Tibial nerve (tissue), 4 donors: ENCODE measurements around the gene CMSS1. TPM values are rescaled to one million over a fixed set of nuclear protein-coding genes. Genes with fewer than 3 reads are reported as not detected.

Source experiments
- DNase-seq, 2 donors: peaks; one replicate each; pipeline ENCODE4 v3.0.0-alpha.2; 2019; ENCODE audit warnings: low spot score in 2 of 2
- H3K27ac ChIP-seq, 4 donors: fragments of 200-600 bp; sonication (generic) in 3 of 4; one replicate each; pipeline ENCODE4 v1.5.1; 2017 to 2019; ENCODE audit warnings: mild to moderate bottlenecking in 1 of 4
- H3K27me3 ChIP-seq, 2 donors: fragments of 200-600 bp; sonication (generic) in 1 of 2; one replicate each; pipeline versions ENCODE4 v1.5.1 to v1.6.0; 2017 to 2019
- H3K36me3 ChIP-seq, 3 donors: fragments of 200-600 bp; sonication (generic); one replicate each; pipeline ENCODE4 v1.5.1; 2018 to 2019
- H3K4me1 ChIP-seq, 4 donors: fragments of 200-600 bp; sonication (generic) in 3 of 4; one replicate each; pipeline ENCODE4 v1.5.1; 2017 to 2019
- H3K4me3 ChIP-seq, 4 donors: fragments of 200-600 bp; sonication (generic) in 3 of 4; one replicate each; pipeline ENCODE4 v1.5.1; 2017 to 2019; ENCODE audit warnings: mild to moderate bottlenecking in 1 of 4, moderate library complexity in 1 of 4
- H3K9me3 ChIP-seq, 4 donors: fragments of 200-600 bp; sonication (generic) in 3 of 4; one replicate each; pipeline ENCODE4 v1.5.1; 2017 to 2019
- EP300 ChIP-seq, 2 donors: sonication (generic); formaldehyde crosslinking; IDR thresholded peaks; one replicate each; pipeline ENCODE4 v1.6.1; 2017; ENCODE audit warnings: antibody characterized with exemption in 2 of 2, mild to moderate bottlenecking in 1 of 2
- POLR2A ChIP-seq, 2 donors: fragments of 450-650 bp; IDR thresholded peaks; one replicate each; pipeline ENCODE4 v1.6.1; 2017; ENCODE audit warnings: antibody characterized with exemption in 2 of 2, mild to moderate bottlenecking in 2 of 2, moderate library complexity in 2 of 2
- WGBS, 2 donors: methylation state at CpG; one replicate each; pipeline ENCODE4 v1.1.5; 2018; 5-methylcytosine and 5-hydroxymethylcytosine counted together
- total RNA-seq, 4 donors: library from RNA; depleted of rRNA; stranded (reverse); fragments of >200 nt; gene quantifications; one replicate each; pipeline ENCODE4 v1.1.0, GENCODE V29; 2016
- TF ChIP-seq, protein P1 (sequence below), 5 experiments: fragments of 200-600 bp in 3 of 5; fragments of 450-650 bp in 2 of 5; sonication (generic) in 3 of 5; IDR thresholded peaks; one replicate each; pipeline ENCODE4 v1.5.1; 2016 to 2019; ENCODE audit warnings: antibody characterized with exemption in 5 of 5, mild to moderate bottlenecking in 3 of 5, moderate library complexity in 2 of 5

Gene CMSS1
- total RNA-seq, 4 donors from 2014 or later: 5.5 to 29.1 (median 15.7) TPM

GRCh38 chr3:100083209-100083608 is 265.5 kb downstream of the CMSS1 start:
- H3K9me3 ChIP-seq: no peaks in the 10 kb centered on the region
- peaks cover 0 to 8% (median 0%) of the 10 kb centered on the region in 4 donors for H3K4me1 ChIP-seq
- no peak overlapping the region for H3K27ac ChIP-seq
- H3K27me3 ChIP-seq: no peaks in the 10 kb centered on the region
- no peak overlapping the region for H3K4me3 ChIP-seq
- H3K36me3 ChIP-seq: no peaks in the 10 kb centered on the region
- TF ChIP-seq POLR2A (IDR thresholded peaks at IDR 0.05) (no peak), EP300 (IDR thresholded peaks at IDR 0.05) (no peak)
- TF ChIP-seq, protein P1, sequence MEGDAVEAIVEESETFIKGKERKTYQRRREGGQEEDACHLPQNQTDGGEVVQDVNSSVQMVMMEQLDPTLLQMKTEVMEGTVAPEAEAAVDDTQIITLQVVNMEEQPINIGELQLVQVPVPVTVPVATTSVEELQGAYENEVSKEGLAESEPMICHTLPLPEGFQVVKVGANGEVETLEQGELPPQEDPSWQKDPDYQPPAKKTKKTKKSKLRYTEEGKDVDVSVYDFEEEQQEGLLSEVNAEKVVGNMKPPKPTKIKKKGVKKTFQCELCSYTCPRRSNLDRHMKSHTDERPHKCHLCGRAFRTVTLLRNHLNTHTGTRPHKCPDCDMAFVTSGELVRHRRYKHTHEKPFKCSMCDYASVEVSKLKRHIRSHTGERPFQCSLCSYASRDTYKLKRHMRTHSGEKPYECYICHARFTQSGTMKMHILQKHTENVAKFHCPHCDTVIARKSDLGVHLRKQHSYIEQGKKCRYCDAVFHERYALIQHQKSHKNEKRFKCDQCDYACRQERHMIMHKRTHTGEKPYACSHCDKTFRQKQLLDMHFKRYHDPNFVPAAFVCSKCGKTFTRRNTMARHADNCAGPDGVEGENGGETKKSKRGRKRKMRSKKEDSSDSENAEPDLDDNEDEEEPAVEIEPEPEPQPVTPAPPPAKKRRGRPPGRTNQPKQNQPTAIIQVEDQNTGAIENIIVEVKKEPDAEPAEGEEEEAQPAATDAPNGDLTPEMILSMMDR (IDR thresholded peaks at IDR 0.05): no peak
- WGBS, 2 donors: 90% methylated on average over 6 of the region's 6 CpGs
- DNase-seq: no peak

DNA sequence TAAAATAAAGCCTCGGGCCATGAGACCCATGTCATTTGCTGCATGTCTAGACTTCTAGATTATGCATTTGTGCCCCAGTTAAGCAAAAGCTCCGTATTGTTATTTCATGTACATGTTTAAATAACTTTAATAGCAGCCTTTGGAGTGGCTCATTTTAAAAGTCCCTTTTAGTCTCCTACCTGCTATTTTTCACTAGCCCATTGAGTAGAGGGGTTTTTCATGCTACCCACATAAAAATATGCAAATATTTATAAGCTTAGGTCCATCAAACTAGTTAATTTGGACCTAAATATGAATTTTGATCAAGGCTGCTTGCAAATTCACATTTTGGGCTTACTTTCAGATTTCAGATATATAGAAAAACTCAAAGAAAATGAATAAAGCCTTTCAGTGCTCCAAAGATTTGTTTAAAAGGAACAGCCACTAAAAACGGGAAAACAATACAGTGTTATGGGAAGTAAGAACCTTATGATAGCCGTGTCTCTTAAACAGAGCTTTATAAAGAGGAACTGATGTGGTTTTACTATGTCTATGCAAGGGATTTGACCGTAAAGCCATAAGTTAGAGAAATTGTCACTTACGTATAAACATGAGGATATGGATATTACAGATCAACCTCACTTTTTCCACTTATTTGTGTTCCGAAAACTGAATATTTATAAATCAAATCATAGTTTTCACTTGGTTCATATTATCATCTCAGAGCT is 266.6 kb downstream of the CMSS1 start:
- Histone ChIP-seq H3K9me3 (no peaks in the 10 kb centered on the region), H3K27ac (no peak overlapping the region), H3K4me3 (no peak overlapping the region), H3K4me1 (peaks cover 0 to 8% (median 0%) of the 10 kb centered on the region in 4 donors), H3K27me3 (no peaks in the 10 kb centered on the region), H3K36me3 (no peaks in the 10 kb centered on the region)
- DNase-seq: no peak
- no peak for TF ChIP-seq POLR2A (IDR thresholded peaks at IDR 0.05)
- TF ChIP-seq, protein P1 (IDR thresholded peaks at IDR 0.05): no peak
- no peak for TF ChIP-seq EP300 (IDR thresholded peaks at IDR 0.05)
- 75 to 80% methylated on average over 7 of the region's 7 CpGs for WGBS, 2 donors

GRCh38 chr3:100086401-100086800 is 268.7 kb downstream of the CMSS1 start:
- H3K4me1 ChIP-seq: peaks cover 0 to 8% (median 0%) of the 10 kb centered on the region in 4 donors
- no peak overlapping the region for H3K4me3 ChIP-seq
- H3K9me3 ChIP-seq: no peaks in the 10 kb centered on the region
- no peak for DNase-seq
- 84 to 89% methylated on average over 1 of the region's 1 CpG for WGBS, 2 donors
- H3K27me3 ChIP-seq: no peaks in the 10 kb centered on the region
- TF ChIP-seq, protein P1 (IDR thresholded peaks at IDR 0.05): no peak
- TF ChIP-seq EP300 (IDR thresholded peaks at IDR 0.05): no peak
- no peak for TF ChIP-seq POLR2A (IDR thresholded peaks at IDR 0.05)
- no peaks in the 10 kb centered on the region for H3K36me3 ChIP-seq
- H3K27ac ChIP-seq: no peak overlapping the region

DNA sequence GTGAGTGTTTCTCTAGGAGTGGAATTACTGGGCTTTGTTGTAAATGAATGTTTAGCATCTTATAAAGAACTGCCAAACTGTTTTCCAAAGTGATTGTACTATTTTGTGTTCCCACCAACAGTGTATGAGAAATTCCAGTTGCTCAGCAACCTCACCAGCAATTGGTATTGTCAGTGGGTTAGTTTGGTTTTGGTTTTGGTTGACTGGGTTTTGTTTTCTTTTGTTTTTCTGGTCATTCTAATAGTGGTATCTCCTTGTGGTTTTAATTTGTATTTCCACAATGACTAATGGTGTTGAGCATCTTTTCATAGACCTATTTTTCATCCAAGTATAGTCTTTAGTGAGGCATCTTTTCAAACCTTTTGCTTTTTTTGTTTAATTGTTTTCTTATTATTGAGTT is 269.5 kb downstream of the CMSS1 start:
- Histone ChIP-seq H3K9me3 (no peaks in the 10 kb centered on the region), H3K4me1 (peaks cover 0 to 8% (median 0%) of the 10 kb centered on the region in 4 donors), H3K27ac (no peak overlapping the region), H3K36me3 (no peaks in the 10 kb centered on the region), H3K4me3 (no peak overlapping the region), H3K27me3 (no peaks in the 10 kb centered on the region)
- TF ChIP-seq POLR2A (IDR thresholded peaks at IDR 0.05): no peak
- TF ChIP-seq, protein P1 (IDR thresholded peaks at IDR 0.05): no peak
- no peak for TF ChIP-seq EP300 (IDR thresholded peaks at IDR 0.05)
- DNase-seq: no peak

- Histone ChIP-seq H3K4me3 (no peak overlapping the region), H3K4me1 (peaks cover 0 to 8% (median 0%) of the 10 kb centered on the region in 4 donors), H3K27ac (no peak overlapping the region), H3K9me3 (no peaks in the 10 kb centered on the region), H3K27me3 (no peaks in the 10 kb centered on the region), H3K36me3 (no peaks in the 10 kb centered on the region)
- 88 to 90% methylated on average over 2 of the region's 2 CpGs for WGBS, 2 donors
- TF ChIP-seq POLR2A (IDR thresholded peaks at IDR 0.05): no peak
- TF ChIP-seq, protein P1 (IDR thresholded peaks at IDR 0.05): no peak
- no peak for TF ChIP-seq EP300 (IDR thresholded peaks at IDR 0.05)
- DNase-seq: no peak
Measured at GRCh38 chr3:100088735-100089368, 271.2 kb downstream of the CMSS1 start.
